MM.1S (cell line): ENCODE results near the gene CEP170B.

Experiments
- CTCF ChIP-seq: fragments of 300-600 bp; sonication (generic); IDR thresholded peaks from 2 replicates; pipeline ENCODE4 v1.5.1; 2016; ENCODE audit warnings: antibody characterized with exemption, low read length, mixed read lengths
- EZH2 ChIP-seq: fragments of 300-600 bp; sonication (generic); optimal IDR thresholded peaks from 2 replicates; pipeline ENCODE3; 2017; ENCODE audit warnings: low read depth, mild to moderate bottlenecking, antibody characterized with exemption, low read length, mixed read lengths

GRCh38 chr14:104845033-104845666 lies 19.9 kb upstream of the CEP170B start:
- TF ChIP-seq CTCF: no peak
- no peak for TF ChIP-seq EZH2
